HG03135 (cell line): ENCODE measurements around the gene ERN1.

Source experiments
- ATAC-seq: cut with Tn5 transposase; IDR thresholded peaks from one replicate; pipeline ENCODE4 v1.9.1; 2021; ENCODE audit warnings: mild to moderate bottlenecking, moderate library complexity; ENCODE audit not compliant: unreplicated experiment

The ERN1 gene

DNA sequence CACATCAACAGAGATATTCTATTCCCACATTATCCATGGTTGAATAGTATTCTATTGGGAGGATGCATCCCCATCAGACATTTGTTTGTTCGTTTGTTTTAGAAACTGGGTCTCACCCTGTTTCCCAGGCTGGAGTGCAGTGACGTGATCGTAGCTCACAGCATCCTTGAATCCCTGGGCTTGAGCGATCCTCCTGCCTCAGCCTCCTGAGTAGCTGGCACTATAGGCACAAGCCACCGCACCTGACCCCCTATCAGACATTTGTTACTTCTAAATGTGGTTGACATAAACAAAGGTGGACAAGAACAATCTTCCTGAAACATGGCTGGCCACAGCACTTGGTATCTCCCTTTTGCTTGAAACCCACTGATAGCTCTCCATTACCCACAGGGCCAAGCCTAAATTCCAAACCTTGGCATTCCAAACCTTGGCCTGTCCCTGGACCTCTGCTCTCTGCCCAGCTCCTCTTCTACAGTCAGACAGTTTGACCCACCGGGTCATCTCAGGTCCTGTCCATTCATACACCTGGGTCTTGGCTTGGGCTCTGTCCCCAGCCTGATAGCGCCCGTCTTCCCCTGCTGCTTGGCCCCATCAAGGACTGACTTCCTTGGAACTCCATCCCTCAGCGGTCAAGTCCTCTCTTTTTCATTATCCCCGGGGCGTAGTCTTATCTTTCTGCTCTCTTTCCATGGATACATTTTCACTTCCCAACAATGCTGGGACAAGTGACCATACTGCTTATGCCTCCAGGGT, 133.3 kb downstream of the ERN1 start:
- no peak for ATAC-seq

DNA sequence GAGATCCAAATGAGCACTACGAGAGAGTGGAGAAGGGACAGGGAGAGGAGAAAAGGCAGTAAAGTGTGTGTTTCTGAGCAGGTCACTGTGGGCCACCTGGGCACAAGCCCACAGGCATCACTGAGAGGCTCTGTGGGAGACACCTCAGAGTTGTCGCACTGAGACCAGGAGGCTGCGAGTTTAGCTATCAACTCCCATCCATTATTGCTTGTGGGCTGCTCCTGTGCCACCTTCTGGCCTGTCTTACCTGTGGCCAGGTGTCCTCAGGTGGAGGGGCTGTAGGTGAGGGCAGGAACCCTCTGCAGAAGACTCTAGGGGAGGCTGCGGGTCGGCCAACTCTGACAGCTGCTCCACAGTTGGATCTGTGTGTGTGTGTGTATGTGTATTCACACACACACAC, 134.3 kb downstream of the ERN1 start:
- ATAC-seq, result no peak

DNA sequence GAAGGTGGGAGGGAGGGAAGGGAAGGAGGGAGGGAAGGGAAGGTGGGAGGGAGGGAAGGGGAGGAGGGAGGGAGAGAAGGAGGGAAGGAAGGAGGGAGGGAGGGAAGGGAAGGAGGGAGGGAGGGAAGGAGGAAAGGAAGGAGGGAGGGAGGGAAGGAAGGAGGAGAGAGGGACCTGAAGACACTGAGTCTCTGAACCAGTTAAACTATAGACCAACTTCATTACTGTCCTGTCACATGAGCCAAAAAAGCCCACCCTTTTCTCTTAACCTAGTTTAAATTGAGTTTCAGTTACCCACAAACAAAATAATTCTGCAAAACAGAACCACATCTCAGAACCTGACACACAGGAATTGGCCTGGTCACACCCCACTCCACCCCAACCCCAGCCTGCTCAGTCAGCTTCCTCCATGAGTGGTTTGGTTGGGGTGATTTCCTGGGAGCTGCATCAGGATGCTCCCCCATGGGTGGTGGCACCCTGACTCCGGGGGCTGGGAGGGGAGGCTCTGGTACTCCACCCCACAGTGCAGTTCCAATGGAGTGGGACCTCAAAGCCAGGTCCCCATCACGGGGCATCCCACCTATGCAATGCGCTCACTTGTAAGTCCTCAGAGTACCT, 136.5 kb downstream of the ERN1 start:
- ATAC-seq, result no peak

DNA sequence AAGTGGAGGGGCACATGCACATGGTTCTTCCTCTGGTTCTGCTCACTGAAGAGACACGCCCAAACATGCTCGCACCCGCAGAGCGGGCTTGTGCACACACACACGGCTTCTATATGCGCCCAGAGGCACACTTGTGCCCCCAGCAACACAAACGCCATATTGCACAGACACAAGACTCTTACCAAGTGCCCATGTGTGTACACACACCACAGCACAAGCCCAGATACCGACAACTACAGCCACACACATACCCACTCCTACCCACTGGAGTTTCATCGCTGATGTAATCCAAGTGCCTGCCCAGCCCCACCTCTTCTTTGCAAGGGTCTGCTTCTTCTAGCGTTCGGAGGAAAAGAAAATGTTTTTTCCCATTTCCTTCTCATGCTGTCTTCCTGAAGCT, 138.3 kb downstream of the ERN1 start:
- ATAC-seq, result no peak

DNA sequence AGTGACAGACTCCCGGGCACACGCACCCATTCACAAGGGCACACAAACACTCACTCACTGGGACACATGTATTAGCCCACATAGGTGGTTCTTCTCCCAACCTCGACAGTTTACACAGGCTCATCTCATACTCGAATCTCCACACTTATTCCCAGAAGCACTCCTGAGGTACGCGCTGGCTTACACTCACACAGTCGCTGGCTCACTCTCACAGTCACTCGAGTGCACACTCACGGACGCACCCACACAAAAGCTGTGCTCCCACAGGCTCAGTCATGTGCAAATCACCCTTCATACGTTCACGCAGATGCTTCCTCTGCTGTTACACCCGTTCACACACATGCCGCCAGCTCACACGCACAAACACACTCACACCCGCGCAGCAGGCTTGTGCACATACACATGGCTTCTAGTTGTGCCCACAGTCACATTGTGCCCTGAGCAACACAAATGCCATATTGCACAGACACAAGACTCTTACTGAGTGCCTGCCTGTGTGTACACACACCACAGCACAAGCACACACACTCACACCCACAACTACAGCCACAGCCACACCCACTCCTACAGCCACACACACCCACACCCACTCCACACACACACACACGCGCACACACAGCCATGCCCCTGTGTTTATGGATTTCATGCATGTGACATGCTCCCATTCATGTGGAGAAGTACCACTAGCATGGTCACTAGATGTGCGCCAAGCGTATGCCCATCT, 140.2 kb downstream of the ERN1 start:
- no peak for ATAC-seq
